Dermis lymphatic vessel endothelial cell (primary cell): ENCODE data around the gene ACVRL1. TPM values are rescaled to one million over a fixed set of nuclear protein-coding genes. Genes with fewer than 3 reads are reported as not detected.

Experiments used
- total RNA-seq: library from RNA; depleted of rRNA; stranded (reverse); fragments of >200 nt; gene quantifications from 2 replicates; pipeline ENCODE4 v1.2.1, GENCODE V29; 2014

The ACVRL1 gene
- 263 and 356 TPM in 2 replicates for total RNA-seq

DNA sequence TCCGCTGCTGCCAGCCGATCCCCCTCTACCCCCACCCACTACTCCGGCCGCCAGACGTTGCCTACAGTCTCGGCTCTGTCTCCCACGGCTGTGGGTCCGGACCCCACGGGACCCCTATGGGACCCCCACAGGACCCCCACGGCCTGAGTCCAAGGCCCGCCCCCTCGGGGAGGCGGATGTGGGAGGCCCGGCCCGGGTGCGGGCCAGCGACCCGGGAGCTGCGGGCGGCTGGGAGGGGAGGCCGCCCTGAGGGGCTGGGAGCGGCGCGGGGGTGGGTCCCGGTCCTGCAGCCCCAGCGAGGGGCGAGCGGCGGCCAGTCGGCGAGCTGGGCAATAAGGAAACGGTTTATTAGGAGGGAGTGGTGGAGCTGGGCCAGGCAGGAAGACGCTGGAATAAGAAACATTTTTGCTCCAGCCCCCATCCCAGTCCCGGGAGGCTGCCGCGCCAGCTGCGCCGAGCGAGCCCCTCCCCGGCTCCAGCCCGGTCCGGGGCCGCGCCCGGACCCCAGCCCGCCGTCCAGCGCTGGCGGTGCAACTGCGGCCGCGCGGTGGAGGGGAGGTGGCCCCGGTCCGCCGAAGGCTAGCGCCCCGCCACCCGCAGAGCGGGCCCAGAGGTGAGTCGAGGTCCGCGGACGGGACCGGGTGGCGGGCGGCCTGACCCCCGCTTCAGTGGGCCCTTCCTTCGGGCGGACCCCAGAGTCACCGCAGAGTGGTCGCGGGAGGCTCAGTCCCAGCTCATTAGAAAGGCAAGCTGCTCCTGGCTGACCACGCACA is at the start of gene ACVRL1:
TSS of gene ACVRL1 (plus strand) at position 422 of the 773 bp plus-strand sequence. CDS start 4,971 bp downstream, outside the sequence.

DNA sequence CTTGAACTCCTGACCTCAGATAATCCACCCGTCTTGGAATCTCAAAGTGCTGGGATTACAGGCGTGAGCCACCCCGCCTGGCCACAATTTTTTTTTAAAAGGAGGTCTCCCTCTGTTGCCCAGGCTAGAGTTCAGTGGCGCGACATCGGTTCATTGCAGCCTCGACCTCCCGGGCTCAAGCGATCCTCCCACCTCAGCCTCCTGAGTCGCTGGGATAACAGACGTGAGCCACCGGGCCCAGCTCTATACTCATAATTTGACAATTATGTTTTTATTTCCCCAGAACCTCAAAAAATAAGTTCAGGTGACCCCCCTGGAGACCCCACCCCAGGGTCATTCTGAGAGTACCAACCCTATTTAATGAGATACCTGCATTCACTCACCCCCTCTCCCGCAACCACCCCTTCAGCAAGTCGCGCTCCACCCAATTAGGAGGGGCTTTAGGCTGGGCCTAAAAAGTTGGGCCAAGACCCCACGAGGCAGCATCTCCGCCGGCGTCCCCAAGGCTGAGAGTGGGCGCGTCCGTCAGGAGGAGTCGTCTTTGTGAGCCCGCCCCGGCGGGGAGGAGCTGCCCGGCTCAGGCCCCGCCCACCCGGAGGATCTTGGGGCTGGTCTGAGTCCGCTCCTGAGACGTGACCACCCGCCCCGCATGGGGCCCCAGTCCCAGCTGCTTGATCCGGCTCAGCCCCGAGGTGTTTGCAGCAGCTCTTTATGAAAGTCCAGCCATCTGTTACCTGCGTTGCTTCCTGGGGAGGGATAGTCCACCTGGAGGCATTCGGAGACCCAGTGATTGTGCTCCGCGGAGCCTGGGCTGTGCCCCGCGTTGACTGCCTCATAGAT is 19.6 kb upstream of the ACVRL1 start, which contains the start of gene ANKRD33:
TSS of gene ANKRD33 (plus strand) at position 628 of the 840 bp plus-strand sequence. CDS start at position 712, 84 bp downstream.

GRCh38 chr12:51951199-51951842 is 44.0 kb downstream of the ACVRL1 start, which contains the start of gene ACVR1B:
ACVR1B (plus strand) TSS chr12:51951699; CDS start chr12:51951744, 45 bp downstream.

Other genes starting within 250 kb of the ACVRL1 start
- gene FIGNL2, start 58.8 kb upstream of the ACVRL1 start, total RNA-seq, result 0.43 and 0.86 TPM in 2 replicates
- 0.09 and 0.11 TPM in 2 replicates for gene ANKRD33, start 19.4 kb upstream of the ACVRL1 start, total RNA-seq
- gene ACVR1B, start 44.2 kb downstream of the ACVRL1 start, total RNA-seq, result 11.8 and 12.7 TPM in 2 replicates
- 27.4 and 32.4 TPM in 2 replicates for gene TAMALIN, start 99.4 kb downstream of the ACVRL1 start, total RNA-seq
- gene NR4A1, start 143.9 kb downstream of the ACVRL1 start, total RNA-seq, result 0.86 and 6.2 TPM in 2 replicates
- gene ATG101, start 162.5 kb downstream of the ACVRL1 start, total RNA-seq, result 45.9 and 51.7 TPM in 2 replicates
- 0.09 TPM in 1 of 2 replicates, not detected in the other for gene SMIM41, start 172.2 kb downstream of the ACVRL1 start, total RNA-seq